NT2/D1 (cell line): Measurements from ENCODE around the gene C1QTNF4.

ENCODE experiments used
- SUZ12 ChIP-seq: IDR thresholded peaks from 2 replicates; pipeline ENCODE4 v1.6.1; 2011; ENCODE audit not compliant: insufficient read length, insufficient read depth; ENCODE audit errors: extremely low read depth
- YY1 ChIP-seq: IDR thresholded peaks from 2 replicates; pipeline ENCODE4 v1.6.1; 2011; ENCODE audit not compliant: insufficient read length, insufficient read depth

DNA sequence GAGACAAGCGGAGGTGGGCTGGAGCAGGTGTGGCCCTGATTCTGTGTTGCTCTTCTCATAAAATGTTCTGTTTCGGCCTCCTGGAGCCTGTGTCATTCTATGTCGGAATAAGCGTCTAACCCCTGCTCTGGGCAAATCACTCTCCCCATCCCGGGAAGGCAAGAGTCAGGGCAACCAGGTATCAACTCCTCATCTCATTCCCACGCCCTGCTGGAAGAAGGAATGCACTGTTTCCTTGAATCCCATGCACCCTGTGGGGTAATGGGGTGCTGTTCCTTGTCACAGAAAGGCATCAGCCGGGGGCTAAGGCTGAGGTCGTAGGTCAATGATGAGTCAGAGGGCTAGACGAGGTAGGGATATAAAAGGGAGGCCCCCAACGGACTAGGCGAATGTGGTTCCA is 5.1 kb downstream of the C1QTNF4 start:
- TF ChIP-seq SUZ12 = no peak
- TF ChIP-seq YY1 = no peak
